SK-MEL-5 (cell line): Measurements from ENCODE around the gene TF. TPM values are rescaled to one million over a fixed set of nuclear protein-coding genes. Genes with fewer than 3 reads are reported as not detected.

ENCODE experiments used
- DNase-seq: peaks from one replicate; pipeline ENCODE4 v3.0.0-alpha.2; 2016; ENCODE audit warnings: low read depth, low spot score
- in situ Hi-C: cut with HindIII; loops from 2 replicates; pipeline ENCODE4 v1.10.0; 2016; ENCODE audit warnings: low sequenced_read_pairs, high pct_unique_total_duplicates, low pct_unique_long_range_greater_than_20kb
- total RNA-seq: library from RNA; depleted of rRNA; stranded (reverse); fragments of >200 nt; shearing (Covaris generic); gene quantifications from 2 replicates; pipeline ENCODE4 v1.2.3, GENCODE V29; 2014

Gene TF
- total RNA-seq, 1 experiment from 2014 or later: 0.34 TPM

DNA sequence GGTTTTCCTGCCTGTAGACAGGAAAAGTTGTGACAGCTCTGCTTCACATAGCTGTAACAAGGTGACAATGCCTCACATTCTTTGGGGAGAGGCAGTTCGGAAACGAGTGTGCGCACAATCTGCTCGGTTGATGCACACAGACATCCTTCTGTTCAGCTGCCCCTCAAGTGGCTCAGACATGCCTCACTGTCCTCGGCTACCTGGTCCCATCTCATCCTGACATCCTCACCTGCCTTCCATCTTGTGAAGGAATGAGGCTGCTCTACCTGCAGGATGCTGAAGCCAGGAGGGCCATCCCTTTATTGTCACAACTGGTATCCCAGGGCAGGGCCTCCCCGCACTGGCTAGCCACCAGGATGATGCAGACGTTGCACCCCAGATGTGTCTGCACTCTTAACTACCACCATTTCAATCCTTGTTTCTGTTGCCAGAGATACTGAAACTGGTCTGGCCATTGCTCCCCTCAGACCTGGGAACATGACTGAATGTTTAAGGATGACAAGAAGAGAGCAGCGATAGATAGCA, 78.8 kb downstream of the TF start:
- DNase-seq: no peak
- in situ Hi-C loops: loop anchor here (10.0 kb wide), 1 partner anchor 90 kb away; no protein-coding TSS in a partner anchor

DNA sequence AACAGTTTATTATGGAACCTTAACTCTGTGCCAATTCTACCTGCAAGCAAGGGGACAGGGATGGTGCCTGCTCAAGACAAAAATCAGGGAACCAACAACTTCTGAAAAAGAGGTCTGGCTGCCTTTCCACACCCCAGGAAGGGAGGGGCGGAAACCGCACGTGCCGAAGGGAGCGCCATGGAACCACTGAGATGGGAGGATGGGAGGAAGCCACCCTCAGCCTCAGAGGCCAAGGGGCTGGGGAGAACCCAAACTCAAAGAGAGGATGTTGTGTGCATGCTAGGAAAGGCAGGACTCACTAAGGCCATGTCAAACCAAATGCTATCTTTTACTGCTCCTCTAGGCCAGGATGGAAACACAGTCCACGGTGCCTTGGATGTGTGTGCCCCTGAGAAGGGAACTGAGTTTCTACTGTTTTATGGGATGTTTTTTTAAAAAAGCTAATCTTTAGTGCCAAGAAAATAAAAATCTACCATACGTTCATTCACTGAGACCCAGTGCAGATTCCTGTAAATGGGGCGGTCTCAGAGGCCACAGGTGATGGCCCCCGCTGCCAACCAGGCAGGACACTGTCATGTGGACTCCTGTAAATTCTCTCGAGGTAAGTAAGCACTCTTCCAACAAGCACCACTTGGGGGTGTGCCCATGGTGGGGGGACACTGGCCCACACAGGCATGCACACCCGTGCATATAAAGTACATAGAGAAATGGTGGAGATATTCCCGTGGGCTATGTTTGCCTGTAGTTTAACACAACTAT, 80.0 kb downstream of the TF start:
- in situ Hi-C loops: loop anchor here (10.0 kb wide), 1 partner anchor 89 kb away; no protein-coding TSS in a partner anchor
- no peak for DNase-seq

DNA sequence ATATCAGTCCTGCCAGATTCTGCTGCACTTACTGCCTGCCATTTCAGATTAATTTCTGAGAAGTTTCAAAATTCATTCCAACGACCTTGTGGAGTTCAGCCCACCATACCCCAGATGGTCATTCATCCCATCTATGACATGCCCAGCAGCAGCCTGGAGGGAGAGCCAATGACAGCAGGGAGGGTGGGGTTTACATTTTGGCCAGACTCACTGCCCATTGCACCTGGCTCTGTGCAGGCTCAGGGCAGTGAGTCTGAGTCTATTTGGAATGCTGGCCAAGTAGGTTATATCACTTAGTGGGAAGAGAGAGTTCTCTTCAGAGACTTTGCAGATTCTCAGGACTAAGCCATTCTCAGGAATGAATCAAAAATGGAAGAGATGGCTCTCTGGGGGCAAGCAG, 80.9 kb downstream of the TF start:
- in situ Hi-C loops: loop anchor here (10.0 kb wide), 1 partner anchor 88 kb away; no protein-coding TSS in a partner anchor
- no peak for DNase-seq

DNA sequence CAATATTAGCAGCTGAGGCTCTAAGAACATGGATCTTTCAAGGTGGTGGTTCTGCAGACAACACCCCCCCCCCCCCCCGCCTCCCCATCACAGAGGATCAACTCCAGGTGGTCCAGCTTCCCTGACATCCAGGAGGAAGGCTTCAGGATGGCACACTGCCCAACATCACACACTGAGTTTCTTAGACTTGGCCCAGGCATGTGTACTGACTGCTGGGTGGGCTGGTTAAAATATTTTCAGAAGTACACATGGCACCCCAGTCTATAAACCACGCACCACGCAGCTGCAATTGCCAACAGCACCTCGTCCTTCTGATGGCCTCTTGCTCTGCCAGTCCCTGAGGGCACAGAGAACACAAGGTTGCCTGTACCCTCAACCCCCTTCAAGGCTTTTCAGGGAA, 81.5 kb downstream of the TF start:
- no peak for DNase-seq
- in situ Hi-C loops: loop anchor here (10.0 kb wide), 1 partner anchor 87 kb away; no protein-coding TSS in a partner anchor

DNA sequence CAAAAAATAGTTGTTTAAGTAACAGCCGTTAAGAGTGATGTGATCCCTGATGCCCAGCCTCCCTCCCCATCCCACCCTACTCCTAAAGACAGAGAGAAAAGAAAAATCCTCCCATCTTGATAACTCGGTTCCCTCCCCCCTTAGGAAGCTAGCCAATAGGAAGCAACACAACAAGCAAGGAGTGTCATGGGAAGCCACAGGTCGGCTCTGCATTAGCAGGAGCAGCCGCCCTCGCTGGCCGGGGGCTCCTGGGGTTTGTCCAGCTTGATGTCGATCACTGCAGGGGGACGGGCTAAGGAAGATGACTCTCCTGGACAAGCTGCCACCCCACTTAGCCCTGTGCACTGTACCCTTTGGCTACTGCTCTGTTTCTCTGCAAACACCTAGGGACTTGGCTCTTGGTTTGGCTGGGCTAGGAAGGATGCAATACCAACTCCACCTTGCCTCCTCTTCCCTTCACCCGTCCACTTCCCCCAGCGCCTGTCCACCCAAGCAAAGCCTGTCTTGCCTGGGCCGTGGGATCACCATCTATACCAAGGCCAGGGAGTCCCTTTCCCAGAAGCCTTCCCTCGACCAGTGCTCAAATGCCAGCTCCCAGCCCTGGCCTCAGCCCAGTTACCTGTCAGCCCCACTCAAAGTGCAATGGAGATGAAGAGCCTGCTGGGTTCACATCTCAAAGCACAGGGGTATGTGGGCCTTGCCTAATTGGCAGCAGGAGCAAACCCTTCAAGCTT, 82.5 kb downstream of the TF start:
- DNase-seq: no peak
- in situ Hi-C loops: loop anchor here (10.0 kb wide), 1 partner anchor 86 kb away; no protein-coding TSS in a partner anchor

DNA sequence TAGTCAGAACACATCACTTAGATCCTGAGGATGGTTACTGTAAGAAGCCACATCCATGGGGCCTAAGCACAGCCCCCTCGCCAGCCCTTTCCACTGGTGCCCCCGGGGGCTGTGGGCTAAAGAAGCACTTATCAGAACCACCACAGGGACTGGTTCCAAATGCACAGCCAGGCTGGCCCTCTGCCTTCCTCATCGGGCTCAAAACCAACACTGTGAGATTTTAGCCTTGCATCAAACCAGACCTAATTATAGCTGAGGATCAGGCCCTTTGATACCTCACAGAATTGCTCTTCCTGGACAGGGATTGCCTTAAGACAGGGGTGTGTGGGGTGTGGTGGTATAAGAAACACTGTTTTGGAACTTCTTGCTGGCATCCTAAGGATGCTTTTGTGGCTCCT, 83.1 kb downstream of the TF start:
- in situ Hi-C loops: loop anchor here (10.0 kb wide), 1 partner anchor 85 kb away; no protein-coding TSS in a partner anchor
- DNase-seq: no peak

DNA sequence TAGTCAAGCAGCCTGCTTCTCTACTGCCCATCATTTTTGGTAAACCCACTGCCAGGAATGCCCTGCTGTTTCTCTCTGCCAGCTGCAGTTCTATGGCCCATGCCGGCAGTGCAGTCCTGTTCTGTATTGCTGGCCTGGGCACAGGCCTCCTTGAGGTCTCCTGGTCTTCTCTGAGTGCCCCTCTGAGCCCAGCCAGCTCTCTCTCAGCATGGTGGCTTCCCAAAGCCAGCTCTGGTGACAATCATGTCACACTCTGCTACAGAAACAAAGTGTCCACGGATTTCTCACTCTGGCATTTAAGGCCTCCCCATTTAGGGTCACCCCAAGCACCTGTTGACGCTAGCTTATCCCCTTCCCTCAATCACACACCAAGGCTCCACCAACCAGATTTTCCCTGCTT, 83.9 kb downstream of the TF start:
- in situ Hi-C loops: no loop called here
- no peak for DNase-seq

DNA sequence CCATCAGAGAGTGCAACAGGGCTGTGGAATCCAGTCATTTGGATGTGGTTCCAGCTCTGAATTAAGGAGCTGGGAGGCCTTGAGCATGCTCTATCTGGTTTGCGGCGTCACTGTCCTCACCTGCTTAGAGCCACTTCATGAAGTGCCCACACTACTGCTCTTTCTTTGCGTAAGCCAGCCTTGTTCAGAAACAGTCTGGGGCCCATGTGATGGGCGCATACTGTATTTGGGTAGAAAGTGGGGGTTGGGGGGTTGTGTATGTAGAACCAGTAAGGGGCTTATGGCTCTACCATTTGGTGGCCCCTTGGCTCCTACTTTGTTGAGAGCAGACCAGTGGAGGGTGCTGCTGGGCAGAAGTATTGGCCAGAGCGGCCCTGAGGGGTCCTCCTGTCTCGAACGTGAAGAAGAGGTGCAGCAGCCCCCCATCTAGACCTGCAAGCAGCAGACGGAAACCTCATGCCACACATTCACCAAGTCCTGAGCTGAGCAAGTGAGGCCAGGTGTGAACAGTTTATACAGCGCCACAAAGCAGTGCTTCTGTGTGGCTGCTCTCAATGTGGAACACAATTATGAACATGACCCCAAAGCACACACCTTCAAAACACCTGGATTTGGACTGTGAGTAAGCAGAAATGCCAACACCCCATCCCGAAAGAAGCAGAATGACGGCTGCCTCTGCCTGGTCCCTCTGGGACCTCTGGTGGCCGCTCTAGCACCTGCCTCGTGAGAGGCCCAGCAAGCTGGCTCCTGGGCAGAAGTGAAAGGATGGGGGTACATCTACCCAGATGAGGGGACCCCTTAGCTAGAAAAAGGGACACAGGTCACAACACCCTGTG, 86.0 kb downstream of the TF start:
- DNase-seq: no peak
- in situ Hi-C loops: no loop called here

DNA sequence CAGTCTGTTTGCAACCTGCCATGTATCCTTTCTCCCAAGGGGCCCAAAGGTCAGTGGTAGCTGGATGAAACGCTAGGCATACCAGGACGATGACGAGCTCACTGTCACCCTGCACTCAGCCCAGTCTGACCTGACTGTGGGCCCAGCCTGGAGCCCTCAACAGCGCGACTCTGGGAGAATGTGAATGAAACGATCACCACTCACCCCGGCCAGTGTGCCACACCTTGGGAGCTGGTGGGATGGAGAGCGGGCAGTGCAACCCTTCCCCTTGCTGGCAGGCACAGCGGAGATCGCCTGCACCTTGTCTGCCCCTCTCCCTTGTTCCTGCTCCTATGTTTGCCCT, 86.6 kb downstream of the TF start:
- no peak for DNase-seq
- in situ Hi-C loops: no loop called here

DNA sequence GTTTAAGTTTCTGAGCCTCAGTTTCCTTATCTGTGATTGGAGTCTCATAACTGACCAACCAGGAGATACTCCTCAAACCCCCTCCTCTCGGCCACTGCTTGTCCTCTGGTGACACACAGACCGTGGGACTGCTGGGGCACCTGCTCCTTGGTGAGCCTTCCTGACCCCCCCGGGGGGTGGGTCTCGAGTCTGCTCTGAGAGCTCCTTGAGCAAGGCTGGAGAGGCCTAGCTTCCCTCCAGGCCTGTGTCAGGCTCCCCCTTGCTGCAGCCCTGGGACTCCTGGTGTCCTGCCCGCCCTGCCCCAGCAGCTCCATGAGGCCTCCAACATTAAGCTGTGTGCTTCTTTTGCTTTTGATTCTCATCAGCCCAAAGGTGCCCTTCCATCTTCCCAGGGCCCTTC, 87.1 kb downstream of the TF start:
- no peak for DNase-seq
- in situ Hi-C loops: no loop called here

DNA sequence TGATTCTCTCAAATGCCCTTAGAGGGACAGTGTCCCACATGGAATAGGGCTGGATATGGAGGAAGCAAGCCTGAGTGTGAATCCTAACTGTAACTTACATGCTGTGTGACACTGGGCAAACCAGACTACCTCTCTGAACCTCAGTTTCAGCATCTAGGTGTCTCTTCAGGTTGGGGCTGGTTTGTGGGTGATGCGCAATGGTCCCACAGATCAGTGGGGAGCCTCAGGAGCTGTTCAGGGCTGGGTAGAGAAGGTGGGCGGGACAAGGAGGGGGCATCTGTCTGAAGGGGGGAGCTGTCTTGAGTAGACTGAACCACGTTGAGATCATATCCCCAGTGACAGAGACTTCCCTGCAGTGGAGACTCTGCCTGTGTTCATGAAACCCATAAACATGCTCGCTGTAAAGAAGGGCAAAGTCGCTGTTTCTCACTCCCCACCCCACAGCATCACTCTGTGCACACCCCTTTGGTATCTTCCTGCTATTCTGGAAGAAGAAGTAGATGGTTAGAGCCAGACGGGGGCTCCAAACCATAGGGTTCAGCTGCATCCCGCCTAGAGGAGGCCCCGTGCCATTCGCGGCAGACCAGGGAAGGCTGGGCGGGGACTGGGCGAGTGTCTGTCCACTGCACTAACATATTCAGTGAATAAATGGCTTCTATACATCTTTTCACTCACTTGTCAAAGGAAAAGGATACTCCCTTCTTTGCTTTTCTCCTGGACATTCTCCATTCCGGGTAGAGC, 87.9 kb downstream of the TF start:
- in situ Hi-C loops: no loop called here
- no peak for DNase-seq

DNA sequence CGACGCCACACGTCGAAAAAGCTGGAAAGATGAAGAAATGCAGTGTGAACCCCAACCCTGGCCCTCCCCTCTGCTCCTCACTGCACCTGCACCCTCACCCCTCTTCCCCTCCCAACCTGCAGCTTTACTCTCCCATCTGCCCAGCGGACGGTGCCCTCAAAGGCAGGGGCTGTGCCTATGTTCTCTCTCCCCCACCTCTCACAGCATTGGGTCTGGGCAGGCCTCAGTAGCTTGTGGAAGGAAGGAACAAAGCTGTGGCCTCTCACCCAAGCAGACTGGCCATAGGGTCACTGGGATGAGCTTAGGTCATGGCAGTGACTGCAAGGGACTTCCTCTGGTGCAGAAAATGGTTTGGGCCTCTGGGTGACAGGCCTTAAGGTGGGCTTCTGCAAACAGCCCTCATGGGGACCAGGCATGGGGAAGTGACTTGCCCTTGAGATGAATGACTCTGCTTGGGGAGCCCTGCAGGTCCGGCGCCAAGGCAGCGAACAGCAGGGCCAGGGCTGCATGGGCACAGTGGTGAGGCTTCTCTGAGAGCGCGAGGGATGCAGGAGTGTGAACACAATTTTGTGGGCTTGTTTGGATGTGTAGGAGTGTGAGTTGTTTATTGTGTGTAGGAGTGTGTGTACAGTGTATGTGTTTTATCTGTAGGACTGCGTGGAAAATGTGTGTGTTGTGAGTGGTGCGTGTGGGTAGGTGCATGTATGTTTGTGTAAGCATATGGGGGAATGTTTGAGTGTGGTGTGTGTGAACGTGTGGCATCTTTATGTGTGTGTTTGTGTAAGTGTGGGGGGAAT, 88.6 kb downstream of the TF start:
- no peak for DNase-seq
- in situ Hi-C loops: no loop called here

DNA sequence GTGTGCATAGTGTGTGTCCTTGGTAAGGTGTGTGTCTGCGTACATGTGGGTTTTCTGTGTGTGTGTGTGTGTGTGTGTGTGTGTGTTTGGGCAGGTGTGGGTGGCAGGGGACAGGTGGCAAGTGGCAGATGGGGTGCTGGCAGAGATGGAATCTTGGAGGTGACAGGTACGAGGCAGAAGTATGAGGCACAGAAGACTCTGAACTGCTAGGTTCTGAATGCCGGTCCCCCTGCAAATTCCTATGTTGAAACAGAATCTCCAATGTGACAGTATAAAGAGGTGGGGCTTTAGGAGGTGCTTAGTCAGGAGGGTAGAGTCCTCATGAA, 89.2 kb downstream of the TF start:
- DNase-seq: no peak

DNA sequence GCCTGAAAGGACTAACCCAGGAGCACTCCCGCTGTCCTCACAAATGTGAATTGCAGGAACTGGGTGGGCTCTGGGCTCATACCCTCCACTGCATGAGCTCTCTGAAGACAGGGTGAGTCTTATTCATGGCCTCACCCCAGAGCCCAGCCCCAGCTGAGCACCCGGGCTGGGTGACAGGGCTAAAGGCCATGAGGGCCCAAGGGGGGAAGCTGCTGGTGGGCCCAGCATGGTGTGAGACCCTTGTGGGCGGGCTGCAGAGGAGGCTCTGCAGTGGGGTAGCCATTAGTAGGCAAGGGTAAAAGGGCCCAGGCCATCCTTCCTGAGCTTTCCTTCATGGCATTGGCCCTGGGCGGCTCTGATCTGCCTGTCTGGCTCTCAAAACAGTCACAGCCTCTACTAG, 89.8 kb downstream of the TF start:
- no peak for DNase-seq
- in situ Hi-C loops: no loop called here

More for the DNA sequence above, 89.2 kb downstream of the TF start:
- in situ Hi-C loops: no loop called here

DNA sequence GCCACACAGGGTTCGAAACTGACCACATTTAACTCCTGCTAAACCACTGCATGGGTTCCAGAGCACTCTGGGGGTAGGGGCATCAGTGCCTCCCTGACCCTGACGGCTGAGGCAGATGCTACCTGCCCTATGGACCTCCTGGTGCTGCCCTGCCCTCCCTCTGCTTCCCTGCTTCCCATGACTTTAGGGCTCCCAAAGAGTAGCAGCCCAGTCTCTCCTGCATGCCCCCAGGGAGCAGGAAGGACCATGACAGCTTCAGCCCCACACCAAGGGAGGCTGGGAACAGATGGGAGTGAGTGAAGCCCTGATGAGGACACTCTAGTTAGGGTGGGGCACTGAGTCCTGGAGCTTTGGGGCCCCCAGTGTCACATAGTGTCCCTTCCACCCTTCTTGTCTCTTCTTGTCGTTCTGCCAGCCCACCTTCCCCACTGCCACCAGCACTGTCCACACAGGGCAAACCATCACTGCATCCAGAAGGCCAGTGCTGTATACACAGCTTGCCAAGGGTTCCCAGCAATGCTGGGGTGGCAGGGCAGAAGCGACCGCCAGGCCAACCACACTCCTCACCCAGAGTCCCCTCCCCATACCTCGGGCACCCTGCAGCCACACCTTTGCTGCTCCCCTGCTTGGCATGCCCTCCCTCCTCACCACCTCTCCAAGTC, 90.4 kb downstream of the TF start:
- in situ Hi-C loops: no loop called here
- DNase-seq: no peak
